Hindlimb muscle (tissue), 1 donor: ENCODE results near the gene ZNF23. TPM values are rescaled to one million over a fixed set of nuclear protein-coding genes. Genes with fewer than 3 reads are reported as not detected.
"Not testable (repeated sequence)": the region's sequence is repeated elsewhere in the genome, so short reads cannot be mapped to it uniquely, and the experiment has no call there.

Experiments used
- DNase-seq: peaks from one replicate; pipeline ENCODE4 v3.0.0-alpha.2; 2013
- polyA plus RNA-seq: library from polyadenylated mRNA; unstranded; fragments of 120-200 nt; gene quantifications from one replicate; pipeline ENCODE4 v1.2.1, GENCODE V29; 2013; ENCODE audit not compliant: insufficient read length

Gene ZNF23
- 12.1 TPM for polyA plus RNA-seq

- DNase-seq: peak; percentile 86
Measured at GRCh38 chr16:71461686-71462648, at the start of gene ZNF23. ZNF23 (minus strand) TSS chr16:71462247; CDS start chr16:71456796, 5,451 bp downstream.

GRCh38 chr16:71507061-71507460 lies 45.0 kb upstream of the ZNF23 start:
- DNase-seq: no peak

- no peak for DNase-seq
Measured at GRCh38 chr16:71504901-71505300, 42.9 kb upstream of the ZNF23 start.

GRCh38 chr16:71504051-71504450 lies 42.0 kb upstream of the ZNF23 start:
- not testable (repeated sequence) for DNase-seq

- DNase-seq: no peak
Measured at GRCh38 chr16:71501547-71501946, 39.5 kb upstream of the ZNF23 start.

- DNase-seq: no peak
Measured at GRCh38 chr16:71500964-71501363, 38.9 kb upstream of the ZNF23 start.

GRCh38 chr16:71499775-71500364 lies 37.8 kb upstream of the ZNF23 start:
- peak; percentile 46 for DNase-seq

GRCh38 chr16:71498031-71498430 lies 36.0 kb upstream of the ZNF23 start:
- no peak for DNase-seq

GRCh38 chr16:71493213-71493612 lies 31.2 kb upstream of the ZNF23 start:
- DNase-seq: no peak

- no peak for DNase-seq
Measured at GRCh38 chr16:71492786-71493185, 30.7 kb upstream of the ZNF23 start.

GRCh38 chr16:71491054-71491453 lies 29.0 kb upstream of the ZNF23 start:
- DNase-seq: no peak

GRCh38 chr16:71490361-71490760 lies 28.3 kb upstream of the ZNF23 start:
- no peak for DNase-seq

- DNase-seq: no peak
Measured at GRCh38 chr16:71489122-71489521, 27.1 kb upstream of the ZNF23 start, which contains the start of gene ZNF19. ZNF19 (minus strand) TSS chr16:71489324; CDS start chr16:71482114, 7,210 bp downstream.

- peak; percentile 94 for DNase-seq
Measured at GRCh38 chr16:71484006-71484893, 22.2 kb upstream of the ZNF23 start.

GRCh38 chr16:71482569-71482968 lies 20.5 kb upstream of the ZNF23 start:
- no peak for DNase-seq

- DNase-seq: no peak
Measured at GRCh38 chr16:71480956-71481355, 18.9 kb upstream of the ZNF23 start.

GRCh38 chr16:71479420-71479819 lies 17.4 kb upstream of the ZNF23 start:
- peak; percentile 11 for DNase-seq

- no peak for DNase-seq
Measured at GRCh38 chr16:71476457-71477124, 14.5 kb upstream of the ZNF23 start.

- DNase-seq: no peak
Measured at GRCh38 chr16:71474864-71475263, 12.8 kb upstream of the ZNF23 start.

- DNase-seq: no peak
Measured at GRCh38 chr16:71473891-71474290, 11.8 kb upstream of the ZNF23 start.

GRCh38 chr16:71472931-71473330 lies 10.9 kb upstream of the ZNF23 start:
- no peak for DNase-seq

- DNase-seq: no peak
Measured at GRCh38 chr16:71472051-71472450, 10.0 kb upstream of the ZNF23 start.
